ENCODE measurements around the gene FUT7. TPM values are rescaled to one million over a fixed set of nuclear protein-coding genes. Genes with fewer than 3 reads are reported as not detected.

Gene FUT7
- total RNA-seq, 1 experiment from 2014 or later: not detected

GRCh38 chr9:137049544-137050449 lies 17.9 kb upstream of the FUT7 start:
- Histone ChIP-seq H3K9ac (ENCODE audit: low read length) (no peak overlapping the region), H3K9me3 (ENCODE audit: control insufficient read depth in 1 of 2, insufficient read depth in 1 of 2, low read depth in 1 of 2, low read length in 2 of 2) (no peaks in the 10 kb centered on the region), H2AFZ (ENCODE audit: low read depth, low read length, poor library complexity, severe bottlenecking) (no peak overlapping the region), H3K4me3 (replicated peaks in 1 of 2; ENCODE audit: low read depth in 1 of 2, low read length in 2 of 2) (no peak overlapping the region), H3K4me2 (ENCODE audit: low read length) (no peak overlapping the region), H3K36me3 (ENCODE audit: control insufficient read depth in 1 of 2, insufficient read depth in 2 of 2, low read length in 2 of 2) (no peaks in the 10 kb centered on the region), H3K27me3 (ENCODE audit: insufficient read depth, low read length) (no peaks in the 10 kb centered on the region), H4K20me1 (ENCODE audit: insufficient read depth) (no peaks in the 10 kb centered on the region), H3K4me1 (ENCODE audit: control insufficient read depth in 1 of 2, insufficient read depth in 2 of 2, low read length in 2 of 2) (peaks cover 11 to 32% of the 10 kb centered on the region in 2 experiments), H3K79me2 (ENCODE audit: insufficient read depth, low read length) (peaks cover 7% of the 10 kb centered on the region; the same call in 1 of the 2 replicates), H3K27ac (ENCODE audit: low read depth, low read length) (no peak overlapping the region), H3K9me2 (ENCODE audit: insufficient read depth) (no peaks in the 10 kb centered on the region)
- no TSS peak for BruUV-seq (replicated peaks)
- no peak for TF ChIP-seq RAD21 (IDR thresholded peaks at IDR 0.05; ENCODE audit: low read depth)
- TF ChIP-seq, protein P1, sequence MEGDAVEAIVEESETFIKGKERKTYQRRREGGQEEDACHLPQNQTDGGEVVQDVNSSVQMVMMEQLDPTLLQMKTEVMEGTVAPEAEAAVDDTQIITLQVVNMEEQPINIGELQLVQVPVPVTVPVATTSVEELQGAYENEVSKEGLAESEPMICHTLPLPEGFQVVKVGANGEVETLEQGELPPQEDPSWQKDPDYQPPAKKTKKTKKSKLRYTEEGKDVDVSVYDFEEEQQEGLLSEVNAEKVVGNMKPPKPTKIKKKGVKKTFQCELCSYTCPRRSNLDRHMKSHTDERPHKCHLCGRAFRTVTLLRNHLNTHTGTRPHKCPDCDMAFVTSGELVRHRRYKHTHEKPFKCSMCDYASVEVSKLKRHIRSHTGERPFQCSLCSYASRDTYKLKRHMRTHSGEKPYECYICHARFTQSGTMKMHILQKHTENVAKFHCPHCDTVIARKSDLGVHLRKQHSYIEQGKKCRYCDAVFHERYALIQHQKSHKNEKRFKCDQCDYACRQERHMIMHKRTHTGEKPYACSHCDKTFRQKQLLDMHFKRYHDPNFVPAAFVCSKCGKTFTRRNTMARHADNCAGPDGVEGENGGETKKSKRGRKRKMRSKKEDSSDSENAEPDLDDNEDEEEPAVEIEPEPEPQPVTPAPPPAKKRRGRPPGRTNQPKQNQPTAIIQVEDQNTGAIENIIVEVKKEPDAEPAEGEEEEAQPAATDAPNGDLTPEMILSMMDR (IDR thresholded peaks at IDR 0.05 in 2 of 3, conservative IDR thresholded peaks at IDR 0.05 in 1 of 3; ENCODE audit: borderline replicate concordance in 1 of 3, insufficient read depth in 1 of 3, low read depth in 2 of 3, low read length in 2 of 3): peak in 2 of 3 experiments; percentile 58 to 63; a peak in 4 of 6 replicates
- peak; percentile 33 for ATAC-seq
- DNase-seq (ENCODE audit: low read depth, low spot score): no peak
- intact Hi-C loops (cut with micrococcal nuclease): loop anchor here (1.0 to 5.0 kb wide), 2 partner anchors 15 to 178 kb away; partner anchors contain the start of genes CYSRT1 and RNF224
- ChIA-PET RAD21 (ENCODE audit: low non-redundant PET in 1 of 2, low total read pairs in 2 of 2, uncharacterized antibody in 2 of 2, unreplicated experiment in 2 of 2) (no interaction called here), CTCF (interaction anchor here (0.6 to 1.8 kb wide), 5 partner anchors 15 to 187 kb away, joined by 3 to 10 read pairs (median 5); no protein-coding TSS in a partner anchor), POLR2A (no interaction called here)
